GM13977 (cell line): ENCODE data around the gene TEAD1.

ENCODE experiments used
- DNase-seq: peaks from one replicate; pipeline ENCODE4 v3.0.0; 2012; ENCODE audit warnings: low spot score
- in situ Hi-C: fragments of 300-500 bp; cut with MboI; formaldehyde crosslinking; loops from one replicate; pipeline ENCODE4 v1.12.0; 2022; ENCODE audit warnings: low sequenced_read_pairs, low pct_unique_long_range_greater_than_20kb, mixed read lengths, inconsistent platforms; ENCODE audit not compliant: unreplicated experiment
- TF ChIP-seq, protein P1 (sequence below): IDR thresholded peaks from 2 replicates; pipeline ENCODE4 v1.5.1; 2012; ENCODE audit warnings: mild to moderate bottlenecking, control low read depth; ENCODE audit not compliant: insufficient read depth; ENCODE audit errors: extremely low read depth, missing control alignments

The TEAD1 gene

DNA sequence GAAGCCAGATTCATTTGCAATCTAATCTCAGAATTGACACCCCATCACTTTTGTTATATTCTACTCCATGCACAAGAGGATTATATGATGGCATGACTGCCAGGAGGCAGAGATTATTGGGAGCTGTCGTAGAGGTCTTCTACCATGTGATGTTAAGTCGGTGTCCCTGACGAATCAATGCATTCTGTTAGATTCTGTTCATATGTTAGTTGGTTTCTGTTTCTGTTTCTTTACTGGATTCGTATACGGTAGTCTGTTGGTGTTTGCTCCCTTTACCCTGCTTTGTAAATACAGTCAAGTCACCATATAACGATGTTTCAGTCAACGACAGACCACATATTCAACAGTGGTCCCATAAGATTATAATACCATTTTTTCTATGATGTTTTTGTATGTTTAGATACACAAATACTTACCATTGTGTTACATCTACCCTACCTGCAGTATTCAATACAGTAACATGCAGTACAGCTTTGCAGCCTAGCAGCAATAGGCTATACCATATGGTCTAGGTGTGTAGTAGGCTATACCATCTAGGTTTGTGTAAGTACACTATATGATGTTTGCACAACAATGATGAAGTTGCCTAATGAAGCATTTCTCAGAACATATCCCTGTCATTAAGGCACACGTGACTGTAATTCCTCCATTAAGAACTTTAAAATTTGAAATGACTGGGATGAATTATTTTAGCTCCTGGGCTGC, 312.1 kb downstream of the TEAD1 start:
- no peak for DNase-seq
- in situ Hi-C loops, result no loop called here
- TF ChIP-seq, protein P1, sequence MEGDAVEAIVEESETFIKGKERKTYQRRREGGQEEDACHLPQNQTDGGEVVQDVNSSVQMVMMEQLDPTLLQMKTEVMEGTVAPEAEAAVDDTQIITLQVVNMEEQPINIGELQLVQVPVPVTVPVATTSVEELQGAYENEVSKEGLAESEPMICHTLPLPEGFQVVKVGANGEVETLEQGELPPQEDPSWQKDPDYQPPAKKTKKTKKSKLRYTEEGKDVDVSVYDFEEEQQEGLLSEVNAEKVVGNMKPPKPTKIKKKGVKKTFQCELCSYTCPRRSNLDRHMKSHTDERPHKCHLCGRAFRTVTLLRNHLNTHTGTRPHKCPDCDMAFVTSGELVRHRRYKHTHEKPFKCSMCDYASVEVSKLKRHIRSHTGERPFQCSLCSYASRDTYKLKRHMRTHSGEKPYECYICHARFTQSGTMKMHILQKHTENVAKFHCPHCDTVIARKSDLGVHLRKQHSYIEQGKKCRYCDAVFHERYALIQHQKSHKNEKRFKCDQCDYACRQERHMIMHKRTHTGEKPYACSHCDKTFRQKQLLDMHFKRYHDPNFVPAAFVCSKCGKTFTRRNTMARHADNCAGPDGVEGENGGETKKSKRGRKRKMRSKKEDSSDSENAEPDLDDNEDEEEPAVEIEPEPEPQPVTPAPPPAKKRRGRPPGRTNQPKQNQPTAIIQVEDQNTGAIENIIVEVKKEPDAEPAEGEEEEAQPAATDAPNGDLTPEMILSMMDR, result no peak

DNA sequence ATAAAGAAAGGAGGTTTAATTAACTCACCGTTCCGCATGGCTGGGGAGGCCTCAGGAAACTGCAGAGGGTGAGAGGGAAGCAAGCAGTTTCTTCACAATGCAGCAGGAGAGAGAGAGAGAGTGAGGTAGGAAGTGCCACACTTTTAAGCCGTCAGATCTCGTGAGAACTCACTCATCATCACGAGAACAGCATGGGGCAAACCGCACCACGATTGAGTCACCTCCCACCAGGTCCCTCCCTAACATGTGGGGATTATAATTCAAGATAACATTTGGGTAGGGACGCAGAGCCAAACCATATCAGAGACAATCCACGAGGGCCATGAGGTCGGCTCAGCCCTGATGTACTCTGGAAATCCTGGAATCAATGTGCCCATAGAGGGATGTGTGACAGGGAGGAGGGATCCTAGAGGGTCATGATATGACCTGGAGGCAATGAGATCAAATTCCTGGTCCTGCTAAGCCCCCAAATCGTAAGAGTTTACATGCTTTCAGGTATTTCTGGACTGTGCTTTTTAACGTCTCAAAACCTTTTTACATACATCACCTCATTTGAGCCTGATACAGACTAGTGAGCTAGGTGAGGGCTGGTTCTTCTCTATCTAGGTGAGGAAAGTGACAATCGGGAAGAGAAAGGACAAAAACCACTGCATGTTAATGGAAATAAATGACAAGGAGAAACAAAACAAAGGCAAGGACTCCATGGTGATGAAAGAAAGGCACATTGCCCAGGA, 315.4 kb downstream of the TEAD1 start:
- no peak for DNase-seq
- TF ChIP-seq, protein P1, result no peak
- in situ Hi-C loops, result no loop called here

DNA sequence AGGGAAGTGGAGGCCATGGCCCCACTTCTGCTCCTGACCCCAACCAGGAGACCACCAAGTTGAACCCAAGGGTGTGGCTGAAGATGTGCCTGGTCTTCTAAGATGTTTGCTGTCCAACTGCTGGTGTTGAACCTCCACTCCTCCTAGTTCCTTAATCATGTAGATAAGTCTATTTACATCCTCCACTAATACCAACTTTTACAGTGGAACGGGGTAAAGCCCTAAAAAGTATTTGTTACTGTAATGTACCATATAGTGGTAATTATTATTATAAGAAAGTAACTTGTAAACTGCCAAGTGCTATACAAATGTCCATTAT, 315.9 kb downstream of the TEAD1 start:
- TF ChIP-seq, protein P1, result no peak

DNA sequence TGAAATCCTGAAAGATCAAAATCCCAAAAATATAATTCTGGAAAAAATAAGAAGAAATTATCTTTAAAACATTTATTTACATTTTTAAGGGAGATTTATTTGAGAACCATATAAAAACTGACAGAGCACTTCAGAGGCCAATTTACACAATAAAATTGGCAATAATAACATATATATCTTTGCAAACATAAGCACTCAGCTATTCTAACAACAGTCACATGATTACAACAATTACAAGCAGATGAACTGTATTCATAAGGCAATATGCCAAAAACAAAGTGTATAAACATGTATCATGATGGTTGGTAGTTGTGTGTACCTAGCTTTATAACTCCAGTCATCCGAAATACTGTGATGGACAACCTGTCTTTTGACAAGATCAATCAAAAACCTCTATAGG, 317.2 kb downstream of the TEAD1 start:
- DNase-seq, result no peak
- TF ChIP-seq, protein P1, result no peak
- in situ Hi-C loops, result no loop called here

More for the DNA sequence above, 315.9 kb downstream of the TEAD1 start:
- in situ Hi-C loops, result no loop called here
- DNase-seq, result no peak

DNA sequence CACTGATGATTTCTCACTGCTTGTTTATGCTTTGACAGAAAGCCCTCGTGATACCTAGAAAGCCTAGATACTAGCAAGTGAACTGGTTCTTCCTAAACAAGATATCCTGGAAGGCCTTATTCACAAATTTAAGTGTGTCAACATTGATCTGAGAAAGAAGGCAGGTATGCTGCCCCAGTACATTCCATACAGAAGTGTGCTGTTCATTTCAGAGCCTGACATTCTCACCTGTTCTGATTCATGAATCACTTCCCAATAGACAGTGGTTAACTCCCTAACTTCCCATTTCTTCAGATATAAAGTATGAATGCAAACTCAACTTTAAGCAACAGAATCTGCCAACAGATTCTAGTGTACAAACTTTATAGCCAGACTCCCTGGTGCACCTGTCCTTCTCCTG, 319.4 kb downstream of the TEAD1 start:
- in situ Hi-C loops, result no loop called here
- TF ChIP-seq, protein P1, result no peak
- no peak for DNase-seq
